DMS 273 treated with DMSO at 0.1 percent for 48 hours (cell line): ENCODE results near the gene GALK1.

Experiments used
- DNase-seq: peaks from one replicate; lab custom pipeline; 2025; lab: John Stamatoyannopoulos, UW

The GALK1 gene

GRCh38 chr17:75724016-75725003, 40.7 kb downstream of the GALK1 start:
- DNase-seq: no peak

GRCh38 chr17:75723171-75723930, 41.6 kb downstream of the GALK1 start:
- no peak for DNase-seq

- DNase-seq: no peak
These were observed 42.4 kb downstream of the GALK1 start for GRCh38 chr17:75722542-75723095.

GRCh38 chr17:75722076-75722475, 42.9 kb downstream of the GALK1 start:
- no peak for DNase-seq

- DNase-seq: no peak
These were observed 43.5 kb downstream of the GALK1 start for GRCh38 chr17:75721463-75722011.

GRCh38 chr17:75720656-75721462, 44.1 kb downstream of the GALK1 start, which contains the start of gene ITGB4:
ITGB4 (plus strand) TSS chr17:75721459; CDS start chr17:75724704, 3,245 bp downstream.
- DNase-seq: no peak

- no peak for DNase-seq
These were observed 45.3 kb downstream of the GALK1 start for GRCh38 chr17:75719732-75720131.

GRCh38 chr17:75712446-75712845, 52.5 kb downstream of the GALK1 start:
- DNase-seq: no peak
